ENCODE data around the gene H2BW2. TPM values are rescaled to one million over a fixed set of nuclear protein-coding genes. Genes with fewer than 3 reads are reported as not detected.
"Not testable (repeated sequence)": the region's sequence is repeated elsewhere in the genome, so short reads cannot be mapped to it uniquely, and the experiment has no call there.

H2BW2 gene
- total and polyA plus RNA-seq, 12 donors: not detected

DNA sequence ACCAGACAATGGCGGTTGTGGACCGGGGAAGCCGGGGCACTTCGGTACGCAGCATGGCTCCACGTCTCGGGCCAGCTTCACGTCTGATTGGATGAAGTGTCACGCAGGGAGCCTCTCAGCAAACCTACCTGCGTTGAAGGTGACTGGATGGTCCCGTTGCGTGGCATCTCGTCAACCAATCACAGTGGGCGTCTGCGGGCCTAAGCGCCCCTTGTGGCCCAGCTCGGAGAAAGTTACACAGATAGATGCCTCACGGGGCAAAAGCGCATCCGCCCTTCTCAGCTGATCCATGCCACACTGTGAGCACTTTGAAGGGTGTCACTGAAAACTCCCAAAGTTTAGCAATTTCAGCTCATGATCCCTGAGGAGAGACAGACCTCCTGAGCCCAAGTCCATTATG lies 26.1 kb upstream of the H2BW2 start, which contains the start of gene H2BW1:
H2BW1 (minus strand) TSS at position 103 of the 400 bp plus-strand sequence. CDS start 132 bp downstream, outside the sequence.
- no peaks in the 10 kb centered on the region for H3K9me3 ChIP-seq (replicated peaks in 1 of 3)
- no peaks in the 10 kb centered on the region for H3K36me3 ChIP-seq (replicated peaks in 1 of 2)
- H3K4me3 ChIP-seq: no peak within 1 kb of the TSS
- intact Hi-C loops (cut with DNase I): no loop called here
- H3K27me3 ChIP-seq: peaks cover 2% of the 10 kb centered on the region
- no peaks in the 10 kb centered on the region for H3K4me1 ChIP-seq (replicated peaks in 1 of 2)
- 87 to 93% (median 91%) methylated on average over 3 to 20 of the region's 20 CpGs for WGBS, 4 donors
- H3K27ac ChIP-seq: no peak within 1 kb of the TSS
- DNase-seq: no peak
- TF ChIP-seq CTCF (IDR thresholded peaks at IDR 0.05): no peak
- no peak for TF ChIP-seq POLR2A (IDR thresholded peaks at IDR 0.05)

GRCh38 chrX:104015576-104015975 lies 24.2 kb upstream of the H2BW2 start:
- 56 to 77% (median 67%) methylated on average over 8 of the region's 8 CpGs for WGBS, 4 donors
- H3K36me3 ChIP-seq (replicated peaks in 1 of 2); intact Hi-C loops (cut with DNase I); H3K4me1 ChIP-seq (replicated peaks in 1 of 2); DNase-seq; H3K27ac ChIP-seq; H3K9me3 ChIP-seq (replicated peaks in 1 of 3); H3K4me3 ChIP-seq: not testable (repeated sequence)
- peaks cover 12% of the 10 kb centered on the region for H3K27me3 ChIP-seq

GRCh38 chrX:104018126-104018525 lies 21.6 kb upstream of the H2BW2 start:
- Histone ChIP-seq H3K4me1 (replicated peaks in 1 of 2) (no peaks in the 10 kb centered on the region), H3K27me3 (peaks cover 23% of the 10 kb centered on the region), H3K9me3 (replicated peaks in 1 of 3) (no peaks in the 10 kb centered on the region), H3K36me3 (replicated peaks in 1 of 2) (no peaks in the 10 kb centered on the region), H3K27ac (no peak overlapping the region), H3K4me3 (no peak overlapping the region)
- no peak for DNase-seq
- no peak for TF ChIP-seq CTCF (IDR thresholded peaks at IDR 0.05)
- no peak for TF ChIP-seq POLR2A (IDR thresholded peaks at IDR 0.05)
- WGBS, 4 donors: 71 to 77% (median 76%) methylated on average over 11 of the region's 11 CpGs
- intact Hi-C loops (cut with DNase I): no loop called here

DNA sequence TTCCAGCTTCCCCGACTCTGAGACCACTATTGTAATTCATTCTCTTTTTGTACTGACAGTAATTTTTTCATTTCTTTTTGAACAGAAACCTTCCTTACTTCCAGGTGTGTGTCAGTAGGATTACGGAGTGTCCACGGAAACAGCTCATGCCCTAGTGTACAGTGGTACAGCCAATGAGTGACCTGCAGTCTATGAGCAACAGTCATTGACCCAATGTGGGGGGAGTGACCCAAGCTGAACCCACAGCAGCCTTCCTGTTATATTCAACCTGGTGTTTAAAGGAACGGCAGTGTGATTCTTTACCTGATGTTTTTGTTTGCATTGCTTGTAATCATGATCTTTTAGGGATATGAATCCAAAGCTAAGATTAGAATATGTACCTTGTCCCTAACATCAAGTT lies 1.2 kb downstream of the H2BW2 start:
- Histone ChIP-seq H3K4me1 (replicated peaks in 1 of 2) (no peaks in the 10 kb centered on the region), H3K36me3 (replicated peaks in 1 of 2) (no peaks in the 10 kb centered on the region), H3K9me3 (replicated peaks in 1 of 3) (no peaks in the 10 kb centered on the region), H3K4me3 (no peak overlapping the region), H3K27ac (no peak overlapping the region), H3K27me3 (peaks cover 22% of the 10 kb centered on the region)
- intact Hi-C loops (cut with DNase I): no loop called here
- no peak for TF ChIP-seq POLR2A (IDR thresholded peaks at IDR 0.05)
- no peak for TF ChIP-seq CTCF (IDR thresholded peaks at IDR 0.05)
- 75 to 81% (median 78%) methylated on average over 4 of the region's 4 CpGs for WGBS, 4 donors
- no peak for DNase-seq

GRCh38 chrX:104045642-104046041 lies 5.9 kb downstream of the H2BW2 start:
- 70 to 81% (median 73%) methylated on average over 5 of the region's 5 CpGs for WGBS, 4 donors
- no peak for DNase-seq
- Histone ChIP-seq H3K27me3 (peaks cover 30% of the 10 kb centered on the region), H3K27ac (no peak overlapping the region), H3K4me3 (no peak overlapping the region), H3K36me3 (replicated peaks in 1 of 2) (no peaks in the 10 kb centered on the region), H3K9me3 (replicated peaks in 1 of 3) (no peaks in the 10 kb centered on the region), H3K4me1 (replicated peaks in 1 of 2) (no peaks in the 10 kb centered on the region)
- TF ChIP-seq POLR2A (IDR thresholded peaks at IDR 0.05) (no peak), CTCF (IDR thresholded peaks at IDR 0.05) (no peak)
- intact Hi-C loops (cut with DNase I): no loop called here

Data from adrenal gland (tissue), 12 donors.